ENCODE data around the gene TTC32. TPM values are rescaled to one million over a fixed set of nuclear protein-coding genes. Genes with fewer than 3 reads are reported as not detected.

The TTC32 gene
- total RNA-seq, 1 donor from 2014 or later: 15.3 TPM

DNA sequence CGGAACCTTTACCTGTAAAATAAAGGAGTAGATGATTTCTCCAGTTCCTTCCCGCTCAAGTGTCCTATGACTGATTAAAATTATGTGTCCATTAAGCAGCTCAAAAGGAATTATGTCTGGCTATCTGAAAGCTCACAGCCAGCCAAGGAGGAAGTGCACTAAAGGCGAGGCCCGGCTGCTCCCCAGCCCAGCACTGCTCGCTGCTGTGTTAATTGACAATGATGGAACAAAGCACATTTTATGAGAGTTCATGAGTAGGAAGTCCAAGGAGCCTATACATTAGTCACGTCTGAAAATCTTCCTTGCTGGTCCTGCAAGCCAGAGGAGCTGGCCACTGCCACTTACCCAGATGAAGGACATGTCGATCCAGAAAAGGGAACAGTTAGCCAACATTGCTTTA, 14.3 kb downstream of the TTC32 start:
- Mint-ChIP-seq H3K27me3 (ENCODE audit: unreplicated experiment) (peaks cover 2% of the 10 kb centered on the region), H3K9me3 (ENCODE audit: unreplicated experiment) (no peaks in the 10 kb centered on the region), H3K27ac (ENCODE audit: unreplicated experiment) (no peak overlapping the region), H3K4me1 (ENCODE audit: low read depth, unreplicated experiment) (peaks cover 10% of the 10 kb centered on the region), H3K4me3 (ENCODE audit: unreplicated experiment) (no peak overlapping the region), H3K36me3 (ENCODE audit: unreplicated experiment) (no peaks in the 10 kb centered on the region)
- DNase-seq: no peak
- TF ChIP-seq, protein P1, sequence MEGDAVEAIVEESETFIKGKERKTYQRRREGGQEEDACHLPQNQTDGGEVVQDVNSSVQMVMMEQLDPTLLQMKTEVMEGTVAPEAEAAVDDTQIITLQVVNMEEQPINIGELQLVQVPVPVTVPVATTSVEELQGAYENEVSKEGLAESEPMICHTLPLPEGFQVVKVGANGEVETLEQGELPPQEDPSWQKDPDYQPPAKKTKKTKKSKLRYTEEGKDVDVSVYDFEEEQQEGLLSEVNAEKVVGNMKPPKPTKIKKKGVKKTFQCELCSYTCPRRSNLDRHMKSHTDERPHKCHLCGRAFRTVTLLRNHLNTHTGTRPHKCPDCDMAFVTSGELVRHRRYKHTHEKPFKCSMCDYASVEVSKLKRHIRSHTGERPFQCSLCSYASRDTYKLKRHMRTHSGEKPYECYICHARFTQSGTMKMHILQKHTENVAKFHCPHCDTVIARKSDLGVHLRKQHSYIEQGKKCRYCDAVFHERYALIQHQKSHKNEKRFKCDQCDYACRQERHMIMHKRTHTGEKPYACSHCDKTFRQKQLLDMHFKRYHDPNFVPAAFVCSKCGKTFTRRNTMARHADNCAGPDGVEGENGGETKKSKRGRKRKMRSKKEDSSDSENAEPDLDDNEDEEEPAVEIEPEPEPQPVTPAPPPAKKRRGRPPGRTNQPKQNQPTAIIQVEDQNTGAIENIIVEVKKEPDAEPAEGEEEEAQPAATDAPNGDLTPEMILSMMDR (IDR thresholded peaks at IDR 0.05; ENCODE audit: partially characterized antibody, unreplicated experiment): no peak

DNA sequence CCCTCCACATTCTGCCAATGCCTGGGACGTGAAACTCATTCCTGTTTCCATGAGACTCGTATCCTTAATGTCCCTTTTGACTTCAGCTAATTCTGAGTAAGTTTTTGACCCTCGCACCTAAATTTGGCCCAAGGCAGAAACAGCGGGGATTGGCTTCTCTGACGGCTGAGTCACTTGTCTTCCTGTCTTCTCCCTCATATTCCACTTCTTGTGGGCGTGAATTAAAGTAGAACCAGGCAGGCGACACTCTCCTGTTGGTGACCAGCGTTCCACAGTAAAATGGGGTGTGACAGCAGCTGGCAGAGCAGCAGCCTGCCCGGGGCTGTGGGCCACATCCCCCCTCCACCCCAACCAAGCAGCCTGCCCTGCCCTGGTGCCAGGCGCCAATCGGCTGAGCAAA, 15.5 kb downstream of the TTC32 start:
- no peaks in the 10 kb centered on the region for H3K36me3 Mint-ChIP-seq (ENCODE audit: unreplicated experiment)
- TF ChIP-seq, protein P1 (IDR thresholded peaks at IDR 0.05; ENCODE audit: partially characterized antibody, unreplicated experiment): no peak
- no peak for DNase-seq
- H3K27ac Mint-ChIP-seq (ENCODE audit: unreplicated experiment): no peak overlapping the region
- H3K4me1 Mint-ChIP-seq (ENCODE audit: low read depth, unreplicated experiment): peaks cover 5% of the 10 kb centered on the region
- H3K27me3 Mint-ChIP-seq (ENCODE audit: unreplicated experiment): peaks cover 2% of the 10 kb centered on the region
- no peak overlapping the region for H3K4me3 Mint-ChIP-seq (ENCODE audit: unreplicated experiment)
- H3K9me3 Mint-ChIP-seq (ENCODE audit: unreplicated experiment): peaks cover 2% of the 10 kb centered on the region

DNA sequence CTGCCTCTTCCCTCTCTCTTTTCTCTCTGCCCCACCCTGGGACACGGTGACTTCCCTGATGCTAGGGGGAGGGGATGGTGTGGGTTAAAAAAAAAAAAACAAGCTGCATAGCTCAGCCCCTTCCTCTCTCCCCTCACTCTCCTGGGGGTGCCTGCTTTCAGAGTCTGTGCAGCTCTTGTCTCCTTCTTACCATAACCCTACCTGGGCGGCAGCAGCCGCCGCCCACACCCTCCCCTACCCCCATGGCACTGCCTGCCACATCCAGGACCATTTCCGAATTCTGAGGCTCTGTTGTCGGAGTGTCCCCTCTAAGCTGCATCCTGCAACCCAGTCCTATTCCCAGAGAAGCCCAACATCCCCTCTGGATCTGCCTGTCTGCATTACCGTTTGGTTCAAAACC, 16.0 kb downstream of the TTC32 start:
- no peak for DNase-seq
- peaks cover 2% of the 10 kb centered on the region for H3K27me3 Mint-ChIP-seq (ENCODE audit: unreplicated experiment)
- H3K36me3 Mint-ChIP-seq (ENCODE audit: unreplicated experiment): no peaks in the 10 kb centered on the region
- TF ChIP-seq, protein P1 (IDR thresholded peaks at IDR 0.05; ENCODE audit: partially characterized antibody, unreplicated experiment): no peak
- H3K4me3 Mint-ChIP-seq (ENCODE audit: unreplicated experiment): no peak overlapping the region
- no peak overlapping the region for H3K27ac Mint-ChIP-seq (ENCODE audit: unreplicated experiment)
- H3K9me3 Mint-ChIP-seq (ENCODE audit: unreplicated experiment): peaks cover 2% of the 10 kb centered on the region
- peaks cover 5% of the 10 kb centered on the region for H3K4me1 Mint-ChIP-seq (ENCODE audit: low read depth, unreplicated experiment)

DNA sequence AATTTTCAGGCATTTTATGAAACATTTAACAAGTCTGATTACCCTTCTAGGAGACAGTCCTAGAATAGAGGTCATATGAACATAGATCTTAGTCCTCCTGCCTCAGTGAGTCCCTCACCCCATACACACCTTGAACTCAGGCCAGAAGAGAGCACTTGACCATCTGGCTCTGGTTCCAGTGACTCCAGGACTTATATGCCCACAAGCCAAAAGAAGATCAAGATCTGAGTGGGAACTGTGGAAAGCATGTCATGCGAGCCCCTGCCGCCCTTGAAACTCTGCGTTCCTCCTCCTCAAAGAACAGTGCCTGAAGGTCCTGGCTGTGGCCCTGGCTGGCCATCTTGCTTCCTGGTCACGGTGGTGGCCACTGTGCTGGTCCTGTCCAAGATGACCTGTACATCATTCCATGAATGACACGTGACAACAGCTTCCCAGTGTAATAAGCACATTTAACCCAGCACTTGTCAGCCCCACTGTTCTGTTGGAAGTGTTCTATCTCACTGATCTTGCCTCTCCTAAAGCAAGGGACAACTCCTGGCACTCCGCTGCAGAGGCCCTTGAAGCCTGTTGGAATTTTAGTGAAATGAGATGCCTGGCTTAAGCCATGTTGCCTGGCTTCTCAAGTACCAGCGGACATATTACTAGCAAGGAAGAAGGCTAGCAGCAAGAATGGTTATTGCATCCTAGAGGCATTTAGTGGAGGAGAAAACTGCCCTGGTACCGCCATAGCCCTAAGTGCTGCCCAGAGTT, 17.6 kb downstream of the TTC32 start:
- Mint-ChIP-seq H3K27ac (ENCODE audit: unreplicated experiment) (no peak overlapping the region), H3K27me3 (ENCODE audit: unreplicated experiment) (peaks cover 2% of the 10 kb centered on the region), H3K36me3 (ENCODE audit: unreplicated experiment) (no peaks in the 10 kb centered on the region), H3K9me3 (ENCODE audit: unreplicated experiment) (peaks cover 2% of the 10 kb centered on the region), H3K4me3 (ENCODE audit: unreplicated experiment) (no peak overlapping the region), H3K4me1 (ENCODE audit: low read depth, unreplicated experiment) (peaks cover 4% of the 10 kb centered on the region)
- TF ChIP-seq, protein P1 (IDR thresholded peaks at IDR 0.05; ENCODE audit: partially characterized antibody, unreplicated experiment): no peak
- DNase-seq: no peak

DNA sequence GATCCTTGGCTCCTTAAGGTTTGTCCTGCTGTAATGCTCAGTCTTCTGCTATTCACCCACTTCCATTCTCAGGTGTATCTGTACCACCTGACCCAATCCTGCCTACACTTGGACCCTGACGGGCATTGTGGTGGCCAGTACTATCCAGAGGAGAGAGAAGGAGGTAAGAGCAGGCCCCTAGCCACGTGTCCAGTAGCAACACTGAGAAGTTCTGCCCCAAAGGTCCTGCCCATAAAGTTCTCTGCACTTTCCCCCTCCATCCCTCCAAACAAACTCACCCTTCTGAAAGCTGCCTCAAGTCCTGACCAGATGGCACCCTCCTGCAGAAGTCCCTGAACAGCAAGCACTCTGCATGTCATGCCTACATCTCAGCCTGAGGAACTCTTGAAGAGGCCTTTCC, 18.3 kb downstream of the TTC32 start:
- H3K27me3 Mint-ChIP-seq (ENCODE audit: unreplicated experiment): peaks cover 2% of the 10 kb centered on the region
- H3K4me3 Mint-ChIP-seq (ENCODE audit: unreplicated experiment): no peak overlapping the region
- peaks cover 2% of the 10 kb centered on the region for H3K4me1 Mint-ChIP-seq (ENCODE audit: low read depth, unreplicated experiment)
- TF ChIP-seq, protein P1 (IDR thresholded peaks at IDR 0.05; ENCODE audit: partially characterized antibody, unreplicated experiment): no peak
- no peak for DNase-seq
- no peaks in the 10 kb centered on the region for H3K36me3 Mint-ChIP-seq (ENCODE audit: unreplicated experiment)
- no peak overlapping the region for H3K27ac Mint-ChIP-seq (ENCODE audit: unreplicated experiment)
- H3K9me3 Mint-ChIP-seq (ENCODE audit: unreplicated experiment): peaks cover 2% of the 10 kb centered on the region
